SK-N-SH treated with all-trans-retinoic acid at 6 μM for 48 hours (cell line): Measurements from ENCODE around the gene SNCB.

Experiments
- TF ChIP-seq, protein P1 (sequence below): fragments of 250-450 bp; sonication (Bioruptor Pico); IDR thresholded peaks from 2 replicates; pipeline ENCODE4 v1.8.0; 2020; ENCODE audit warnings: mild to moderate bottlenecking, moderate library complexity, borderline replicate concordance
- TF ChIP-seq, protein P2 (sequence below): fragments of 250-450 bp; sonication (Bioruptor Pico); IDR thresholded peaks from 2 replicates; pipeline ENCODE4 v1.5.0; 2020; ENCODE audit warnings: mild to moderate bottlenecking, moderate library complexity

DNA sequence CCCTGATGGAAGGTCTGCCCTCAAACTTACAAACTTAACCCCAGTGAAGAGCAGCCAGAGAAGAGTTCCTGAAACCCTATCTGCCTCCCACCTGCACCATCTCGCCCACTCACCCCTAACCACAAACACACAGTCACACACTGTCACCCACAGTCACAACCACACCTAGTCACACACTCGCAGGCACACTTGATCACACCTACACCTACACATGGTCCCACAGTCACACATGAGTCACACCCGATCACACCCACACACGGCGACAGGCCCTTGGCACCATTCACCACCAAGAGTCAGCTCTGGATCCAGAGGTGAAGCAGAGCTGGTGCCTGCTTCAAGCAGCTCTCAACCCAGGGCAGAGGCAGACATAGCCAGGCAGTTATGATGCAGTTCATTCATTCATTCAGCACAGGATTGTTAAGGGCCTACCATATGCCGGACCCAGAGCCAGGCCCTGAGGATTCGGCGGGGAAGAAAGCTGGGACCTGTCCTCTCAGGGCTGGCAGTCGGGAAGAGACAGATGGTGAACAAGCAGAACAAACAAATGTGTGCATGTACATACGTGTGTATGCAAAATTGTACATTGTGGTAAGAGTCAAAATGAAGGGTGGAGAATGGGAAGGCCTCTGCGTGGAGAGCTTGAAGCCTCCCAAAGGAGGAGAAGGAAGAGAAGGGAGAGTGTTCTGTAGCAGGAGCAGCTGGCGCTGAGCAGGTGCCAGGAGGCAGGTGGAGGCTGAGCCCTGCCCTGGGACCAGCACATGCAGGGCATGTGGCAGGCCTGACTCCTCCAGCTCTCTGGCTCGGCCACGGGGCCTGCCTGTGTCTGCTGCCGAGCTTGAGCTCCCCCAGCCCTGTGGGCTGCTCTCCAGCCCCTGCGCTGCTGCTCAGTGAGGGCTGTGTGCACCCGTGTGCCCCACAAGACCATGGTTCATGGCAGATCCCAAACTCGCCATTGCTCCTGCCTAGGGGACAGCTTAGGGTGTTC lies 23.4 kb upstream of the SNCB start:
- TF ChIP-seq, protein P1, sequence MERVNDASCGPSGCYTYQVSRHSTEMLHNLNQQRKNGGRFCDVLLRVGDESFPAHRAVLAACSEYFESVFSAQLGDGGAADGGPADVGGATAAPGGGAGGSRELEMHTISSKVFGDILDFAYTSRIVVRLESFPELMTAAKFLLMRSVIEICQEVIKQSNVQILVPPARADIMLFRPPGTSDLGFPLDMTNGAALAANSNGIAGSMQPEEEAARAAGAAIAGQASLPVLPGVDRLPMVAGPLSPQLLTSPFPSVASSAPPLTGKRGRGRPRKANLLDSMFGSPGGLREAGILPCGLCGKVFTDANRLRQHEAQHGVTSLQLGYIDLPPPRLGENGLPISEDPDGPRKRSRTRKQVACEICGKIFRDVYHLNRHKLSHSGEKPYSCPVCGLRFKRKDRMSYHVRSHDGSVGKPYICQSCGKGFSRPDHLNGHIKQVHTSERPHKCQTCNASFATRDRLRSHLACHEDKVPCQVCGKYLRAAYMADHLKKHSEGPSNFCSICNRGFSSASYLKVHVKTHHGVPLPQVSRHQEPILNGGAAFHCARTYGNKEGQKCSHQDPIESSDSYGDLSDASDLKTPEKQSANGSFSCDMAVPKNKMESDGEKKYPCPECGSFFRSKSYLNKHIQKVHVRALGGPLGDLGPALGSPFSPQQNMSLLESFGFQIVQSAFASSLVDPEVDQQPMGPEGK (CRISPR knock-in tag): no peak
- TF ChIP-seq, protein P2, sequence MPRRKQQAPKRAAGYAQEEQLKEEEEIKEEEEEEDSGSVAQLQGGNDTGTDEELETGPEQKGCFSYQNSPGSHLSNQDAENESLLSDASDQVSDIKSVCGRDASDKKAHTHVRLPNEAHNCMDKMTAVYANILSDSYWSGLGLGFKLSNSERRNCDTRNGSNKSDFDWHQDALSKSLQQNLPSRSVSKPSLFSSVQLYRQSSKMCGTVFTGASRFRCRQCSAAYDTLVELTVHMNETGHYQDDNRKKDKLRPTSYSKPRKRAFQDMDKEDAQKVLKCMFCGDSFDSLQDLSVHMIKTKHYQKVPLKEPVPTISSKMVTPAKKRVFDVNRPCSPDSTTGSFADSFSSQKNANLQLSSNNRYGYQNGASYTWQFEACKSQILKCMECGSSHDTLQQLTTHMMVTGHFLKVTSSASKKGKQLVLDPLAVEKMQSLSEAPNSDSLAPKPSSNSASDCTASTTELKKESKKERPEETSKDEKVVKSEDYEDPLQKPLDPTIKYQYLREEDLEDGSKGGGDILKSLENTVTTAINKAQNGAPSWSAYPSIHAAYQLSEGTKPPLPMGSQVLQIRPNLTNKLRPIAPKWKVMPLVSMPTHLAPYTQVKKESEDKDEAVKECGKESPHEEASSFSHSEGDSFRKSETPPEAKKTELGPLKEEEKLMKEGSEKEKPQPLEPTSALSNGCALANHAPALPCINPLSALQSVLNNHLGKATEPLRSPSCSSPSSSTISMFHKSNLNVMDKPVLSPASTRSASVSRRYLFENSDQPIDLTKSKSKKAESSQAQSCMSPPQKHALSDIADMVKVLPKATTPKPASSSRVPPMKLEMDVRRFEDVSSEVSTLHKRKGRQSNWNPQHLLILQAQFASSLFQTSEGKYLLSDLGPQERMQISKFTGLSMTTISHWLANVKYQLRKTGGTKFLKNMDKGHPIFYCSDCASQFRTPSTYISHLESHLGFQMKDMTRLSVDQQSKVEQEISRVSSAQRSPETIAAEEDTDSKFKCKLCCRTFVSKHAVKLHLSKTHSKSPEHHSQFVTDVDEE (CRISPR knock-in tag): no peak
